Measurements from ENCODE around the gene RAB40C. TPM values are rescaled to one million over a fixed set of nuclear protein-coding genes. Genes with fewer than 3 reads are reported as not detected.

RAB40C gene
- total RNA-seq, 1 donor = 11.2 TPM

- Histone ChIP-seq H3K27ac (ENCODE audit: low read depth, low read length) (no peak overlapping the region), H2AFZ (ENCODE audit: low read length) (no peak overlapping the region), H4K20me1 (ENCODE audit: insufficient read depth, low read length) (peaks cover 13% of the 10 kb centered on the region), H3K4me3 (ENCODE audit: insufficient read depth, low read length) (no peak overlapping the region), H3K4me1 (ENCODE audit: insufficient read depth, low read length) (no peaks in the 10 kb centered on the region), H3K27me3 (ENCODE audit: insufficient read depth, low read length) (no peaks in the 10 kb centered on the region), H3K4me2 (ENCODE audit: insufficient read depth, low read length) (no peak overlapping the region), H3K36me3 (ENCODE audit: insufficient read depth, low read length) (no peaks in the 10 kb centered on the region), H3K79me2 (ENCODE audit: insufficient read depth, low read length) (peaks cover 7% of the 10 kb centered on the region), H3K9me3 (ENCODE audit: low read depth, low read length) (no peaks in the 10 kb centered on the region)
- peak; percentile 84 for DNase-seq (ENCODE audit: insufficient read length, low spot score, missing footprints)
- no peak for TF ChIP-seq CTCF (IDR thresholded peaks at IDR 0.05; ENCODE audit: extremely low read depth, low read depth, low read length)
Measured at GRCh38 chr16:620700-621525, 31.0 kb downstream of the RAB40C start.

GRCh38 chr16:621526-622105 is 31.8 kb downstream of the RAB40C start:
- no peaks in the 10 kb centered on the region for H3K9me3 ChIP-seq (ENCODE audit: low read depth, low read length)
- no peak overlapping the region for H3K4me3 ChIP-seq (ENCODE audit: insufficient read depth, low read length)
- peaks cover 13% of the 10 kb centered on the region for H4K20me1 ChIP-seq (ENCODE audit: insufficient read depth, low read length)
- no peaks in the 10 kb centered on the region for H3K27me3 ChIP-seq (ENCODE audit: insufficient read depth, low read length)
- H3K4me2 ChIP-seq (ENCODE audit: insufficient read depth, low read length) = no peak overlapping the region
- peaks cover 7% of the 10 kb centered on the region for H3K79me2 ChIP-seq (ENCODE audit: insufficient read depth, low read length)
- H3K36me3 ChIP-seq (ENCODE audit: insufficient read depth, low read length) = no peaks in the 10 kb centered on the region
- TF ChIP-seq CTCF (IDR thresholded peaks at IDR 0.05; ENCODE audit: extremely low read depth, low read depth, low read length) = no peak
- peak; percentile 84 for DNase-seq (ENCODE audit: insufficient read length, low spot score, missing footprints)
- peaks cover 4% of the 10 kb centered on the region for H3K4me1 ChIP-seq (ENCODE audit: insufficient read depth, low read length)
- H3K27ac ChIP-seq (ENCODE audit: low read depth, low read length) = no peak overlapping the region
- H2AFZ ChIP-seq (ENCODE audit: low read length) = no peak overlapping the region

- Histone ChIP-seq H3K36me3 (ENCODE audit: insufficient read depth, low read length) (no peaks in the 10 kb centered on the region), H4K20me1 (ENCODE audit: insufficient read depth, low read length) (peaks cover 13% of the 10 kb centered on the region), H3K27ac (ENCODE audit: low read depth, low read length) (no peak overlapping the region), H3K27me3 (ENCODE audit: insufficient read depth, low read length) (no peaks in the 10 kb centered on the region), H3K9me3 (ENCODE audit: low read depth, low read length) (no peaks in the 10 kb centered on the region), H3K4me2 (ENCODE audit: insufficient read depth, low read length) (no peak overlapping the region), H2AFZ (ENCODE audit: low read length) (no peak overlapping the region), H3K4me3 (ENCODE audit: insufficient read depth, low read length) (no peak overlapping the region), H3K4me1 (ENCODE audit: insufficient read depth, low read length) (peaks cover 13% of the 10 kb centered on the region), H3K79me2 (ENCODE audit: insufficient read depth, low read length) (peaks cover 7% of the 10 kb centered on the region)
- no peak for TF ChIP-seq CTCF (IDR thresholded peaks at IDR 0.05; ENCODE audit: extremely low read depth, low read depth, low read length)
- DNase-seq (ENCODE audit: insufficient read length, low spot score, missing footprints) = peak; percentile 69
Measured at GRCh38 chr16:622920-623280, 33.0 kb downstream of the RAB40C start.

GRCh38 chr16:624526-625070 is 34.7 kb downstream of the RAB40C start:
- Histone ChIP-seq H3K27me3 (ENCODE audit: insufficient read depth, low read length) (no peaks in the 10 kb centered on the region), H3K79me2 (ENCODE audit: insufficient read depth, low read length) (peaks cover 7% of the 10 kb centered on the region), H3K9me3 (ENCODE audit: low read depth, low read length) (no peaks in the 10 kb centered on the region), H3K4me2 (ENCODE audit: insufficient read depth, low read length) (no peak overlapping the region), H3K27ac (ENCODE audit: low read depth, low read length) (no peak overlapping the region), H3K4me1 (ENCODE audit: insufficient read depth, low read length) (peaks cover 13% of the 10 kb centered on the region), H3K4me3 (ENCODE audit: insufficient read depth, low read length) (no peak overlapping the region), H2AFZ (ENCODE audit: low read length) (no peak overlapping the region), H4K20me1 (ENCODE audit: insufficient read depth, low read length) (peaks cover 13% of the 10 kb centered on the region), H3K36me3 (ENCODE audit: insufficient read depth, low read length) (no peaks in the 10 kb centered on the region)
- TF ChIP-seq CTCF (IDR thresholded peaks at IDR 0.05; ENCODE audit: extremely low read depth, low read depth, low read length) = no peak
- DNase-seq (ENCODE audit: insufficient read length, low spot score, missing footprints) = peak; percentile 85
